HUDEP-2 (cell line): ENCODE results near the gene TMEM190.
A peak's percentile ranks its signal among the peaks of the same experiment; 100 is the strongest.

ENCODE experiments used
- DNase-seq, 76 experiments: peaks; one replicate each; lab custom pipeline; 2025; ENCODE audit not compliant: unreplicated experiment in 76 of 76; lab: John Stamatoyannopoulos, UW

TMEM190 gene

DNA sequence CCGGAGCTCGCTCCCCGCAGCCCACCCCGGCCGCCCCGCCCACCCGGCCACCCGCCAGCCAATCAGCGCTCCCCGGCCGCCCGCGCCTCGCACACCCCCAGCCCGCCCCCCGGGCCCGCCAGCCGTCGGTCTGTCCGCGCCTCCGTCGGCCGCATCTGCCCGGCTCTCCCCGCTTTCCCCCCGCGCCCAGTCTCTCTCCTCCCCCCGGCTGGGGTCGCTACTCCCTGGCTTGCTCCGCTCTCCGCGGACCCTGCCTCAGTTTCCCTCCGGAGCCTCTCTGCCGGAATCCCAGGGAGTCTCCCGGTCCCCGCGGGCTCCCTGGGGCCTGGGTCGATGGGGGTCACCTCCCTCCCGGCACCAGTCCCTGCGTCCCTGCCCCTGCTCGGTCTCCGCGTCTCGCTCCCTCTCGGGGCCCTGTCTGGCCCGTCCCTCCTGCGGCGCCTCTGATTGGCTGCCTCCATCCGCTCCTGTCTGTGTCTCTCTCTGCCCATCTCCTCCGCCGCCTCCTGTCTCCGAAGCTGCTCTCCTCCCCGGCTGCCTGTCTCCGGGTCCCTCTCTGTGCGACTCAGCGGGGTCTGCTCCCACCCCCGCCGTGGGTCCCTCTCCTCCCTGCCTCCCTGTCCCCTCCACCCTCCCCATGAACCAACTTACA, 6.8 kb upstream of the TMEM190 start:
- DNase-seq: peak in 16 of 76 experiments; percentile 14 to 42 (median 20)

DNA sequence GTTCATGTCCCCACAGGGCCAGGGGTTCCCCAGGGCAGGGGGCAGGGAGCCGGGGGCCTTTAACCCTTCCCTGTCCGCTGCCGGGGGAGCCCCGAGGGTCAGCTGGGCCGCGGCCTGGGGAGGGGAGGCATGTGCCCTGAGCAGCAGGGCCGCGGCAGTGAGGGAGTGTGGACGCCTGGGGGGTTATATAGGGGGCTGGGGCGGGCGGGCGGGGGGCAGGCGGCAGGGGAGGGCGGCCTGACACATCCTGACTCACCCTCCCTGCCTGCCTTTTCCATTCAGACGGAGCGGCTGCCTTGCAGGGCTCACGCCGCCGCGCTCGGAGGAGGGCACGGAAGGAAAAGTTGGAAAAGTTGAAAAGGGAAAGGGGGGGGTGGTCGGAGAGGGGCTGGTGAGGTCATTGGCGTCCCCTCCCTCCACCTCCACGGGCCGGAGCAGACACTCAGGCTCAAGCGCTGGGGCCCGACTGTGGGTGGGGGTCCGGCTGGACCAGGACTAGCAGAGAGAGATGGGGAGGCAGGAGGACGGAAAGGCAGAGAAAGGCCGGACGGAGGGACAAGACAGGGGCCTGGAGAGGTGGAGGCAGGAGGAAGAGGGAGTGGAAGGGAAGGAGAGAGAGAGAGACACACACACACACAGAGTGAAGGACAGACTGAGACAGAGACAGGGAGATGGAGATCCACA, 6.2 kb upstream of the TMEM190 start, which contains the start of gene IL11:
Gene IL11, minus strand, starts transcription at position 159 of the 684 bp plus-strand sequence. Its CDS starts 153 bp downstream, at position 6.
- no peak for DNase-seq

DNA sequence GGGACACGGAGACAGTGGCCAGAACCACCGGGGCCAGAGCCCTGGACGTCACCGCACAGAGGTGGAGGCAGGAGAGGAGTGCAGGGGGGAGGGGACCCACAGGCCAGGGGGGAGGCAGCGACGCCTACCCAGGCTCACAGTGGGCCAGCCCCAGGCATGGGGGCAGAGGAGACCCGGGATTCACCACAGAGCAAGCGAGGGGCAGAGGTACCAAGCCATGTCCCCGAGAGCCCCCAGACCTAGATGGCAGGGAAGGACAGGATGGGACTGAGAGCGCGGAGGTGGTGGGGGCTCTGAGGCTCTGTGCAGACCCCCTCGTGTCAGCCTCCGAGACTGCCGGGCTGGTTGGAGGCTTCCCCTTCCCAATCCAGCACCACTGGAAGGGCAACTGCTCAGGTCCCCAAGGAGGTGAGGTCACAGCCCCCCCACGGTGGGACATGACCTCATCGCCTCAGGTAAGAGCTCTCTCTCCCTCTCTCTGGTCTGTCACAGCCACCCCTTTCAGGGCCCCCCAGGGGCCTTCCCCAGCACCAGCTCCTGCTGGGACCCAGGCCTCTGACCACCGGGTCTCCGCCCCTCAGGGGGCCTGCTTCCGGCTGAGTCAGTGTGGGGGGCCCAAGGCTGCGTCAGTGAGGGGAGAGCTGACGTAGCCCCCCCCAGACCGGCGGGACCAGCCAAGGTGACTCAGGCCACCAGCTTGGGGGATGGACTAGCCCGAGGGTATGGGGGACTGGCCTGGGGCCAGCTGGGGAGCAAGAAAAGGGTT, 4.1 kb upstream of the TMEM190 start:
- no peak for DNase-seq

DNA sequence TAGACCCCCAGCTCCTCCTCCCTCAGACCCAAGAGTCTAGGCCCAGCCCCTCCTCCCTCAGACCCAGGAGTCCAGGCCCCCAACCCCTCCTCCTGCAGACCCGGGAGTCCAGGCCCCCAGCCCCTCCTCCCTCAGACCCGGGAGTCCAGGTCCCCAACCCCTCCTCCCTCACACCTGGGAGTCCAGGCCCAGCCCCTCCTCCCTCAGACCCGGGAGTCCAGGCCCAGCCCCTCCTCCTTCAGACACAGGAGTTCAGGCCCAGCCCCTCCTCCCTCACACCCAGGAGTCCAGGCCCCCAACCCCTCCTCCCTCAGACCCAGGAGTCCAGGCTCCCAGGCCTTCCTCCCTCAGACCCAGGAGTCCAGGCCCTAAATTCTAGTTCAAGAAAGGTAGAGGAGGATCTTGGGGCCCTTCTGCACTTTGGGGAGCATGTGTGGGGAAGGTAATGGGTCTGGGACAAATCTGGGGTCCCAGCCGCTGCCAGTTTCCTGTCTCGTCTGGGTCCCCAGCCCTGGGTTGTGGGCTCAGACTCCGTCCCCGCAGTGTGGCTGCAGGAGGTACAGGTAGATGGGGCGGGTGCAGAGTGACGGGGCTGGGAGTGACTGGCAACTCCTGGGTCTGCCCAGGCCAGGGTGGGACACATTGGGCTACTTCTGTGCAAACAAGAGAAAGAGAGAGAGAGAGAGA, 3.2 kb upstream of the TMEM190 start:
- DNase-seq: no peak

DNA sequence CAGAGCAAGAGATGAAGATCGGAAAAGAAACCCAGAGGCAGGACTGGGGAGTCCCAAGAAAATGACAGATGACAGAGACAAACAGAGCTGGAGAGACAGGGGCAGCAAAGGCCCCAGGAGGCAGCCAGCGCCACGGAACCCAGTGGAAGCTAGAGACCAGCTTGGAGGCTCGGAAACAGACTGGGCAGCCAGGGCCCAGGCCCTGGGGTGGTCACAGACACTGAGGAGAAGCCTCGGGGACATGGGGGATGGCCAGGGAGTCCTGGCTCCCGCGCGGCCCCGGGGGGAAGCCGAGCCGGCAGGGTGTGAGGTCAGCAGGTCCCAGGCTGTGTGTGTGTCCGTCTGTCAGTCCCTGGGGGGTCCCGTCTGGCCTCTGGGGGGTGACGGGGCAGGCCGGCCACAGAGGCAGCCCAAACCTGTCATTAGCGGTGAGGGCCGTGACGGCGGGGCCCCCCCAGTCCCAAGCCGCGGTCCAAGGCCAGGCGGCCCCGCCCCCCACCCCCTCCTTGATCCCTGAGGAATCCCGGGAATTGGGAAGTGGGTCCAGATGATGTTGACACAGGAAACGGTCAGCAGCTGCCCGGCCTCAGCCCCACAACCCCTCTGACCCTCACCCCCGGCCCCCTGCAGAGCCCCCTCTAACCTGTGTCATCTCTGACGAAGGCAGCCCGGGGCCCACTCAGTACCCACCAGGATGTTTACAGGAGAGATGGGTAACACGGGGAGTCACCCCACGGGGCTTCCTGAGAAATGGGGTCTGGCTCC, 2.5 kb upstream of the TMEM190 start:
- no peak for DNase-seq

DNA sequence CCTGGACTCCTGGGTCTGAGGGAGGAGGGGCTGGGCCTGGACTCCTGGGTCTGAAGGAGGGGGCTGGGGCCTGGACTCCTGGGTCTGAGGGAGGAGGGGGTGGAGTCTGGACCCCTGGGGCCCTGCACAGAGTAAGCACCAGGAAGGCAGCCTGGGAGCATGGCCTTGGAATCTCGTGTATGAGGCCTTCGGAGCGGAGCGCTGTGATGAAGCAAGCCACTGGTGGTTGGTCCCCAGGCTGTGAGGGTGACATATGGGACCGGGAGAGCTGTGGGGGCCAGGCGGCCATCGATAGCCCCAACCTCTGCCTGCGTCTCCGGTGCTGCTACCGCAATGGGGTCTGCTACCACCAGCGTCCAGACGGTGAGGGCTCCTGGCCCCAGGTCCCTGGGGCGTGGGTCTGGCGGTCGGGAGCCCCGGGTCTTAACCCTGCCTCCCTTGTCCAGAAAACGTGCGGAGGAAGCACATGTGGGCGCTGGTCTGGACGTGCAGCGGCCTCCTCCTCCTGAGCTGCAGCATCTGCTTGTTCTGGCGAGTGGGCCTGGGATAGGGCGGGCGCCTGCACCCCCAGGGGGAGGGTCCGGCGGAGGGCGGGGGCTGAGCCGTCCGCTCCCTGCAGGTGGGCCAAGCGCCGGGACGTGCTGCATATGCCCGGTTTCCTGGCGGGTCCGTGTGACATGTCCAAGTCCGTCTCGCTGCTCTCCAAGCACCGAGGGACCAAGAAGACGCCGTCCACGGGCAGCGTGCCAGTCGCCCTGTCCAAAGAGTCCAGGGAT, 918 bp downstream of the TMEM190 start:
- no peak for DNase-seq

DNA sequence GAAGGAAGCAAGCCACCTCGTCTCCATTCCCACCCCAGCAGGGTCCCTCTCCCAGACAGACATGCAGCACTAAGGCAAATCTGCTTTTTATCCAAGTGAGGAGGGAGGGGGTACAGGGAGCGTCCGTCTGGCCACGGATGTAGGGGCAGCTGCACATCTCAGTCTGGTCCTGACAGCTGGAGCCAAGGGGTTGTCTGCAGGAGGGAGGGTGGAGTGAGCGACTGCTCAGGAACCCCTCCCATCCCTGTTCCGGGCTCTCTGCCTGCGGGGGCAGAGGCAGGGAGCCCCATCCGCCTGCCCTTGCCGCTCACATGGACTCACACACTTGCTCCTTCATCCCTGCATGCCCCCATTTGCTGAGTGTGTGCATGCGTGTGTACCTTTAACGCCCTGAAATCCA, 2.5 kb downstream of the TMEM190 start:
- DNase-seq: no peak

DNA sequence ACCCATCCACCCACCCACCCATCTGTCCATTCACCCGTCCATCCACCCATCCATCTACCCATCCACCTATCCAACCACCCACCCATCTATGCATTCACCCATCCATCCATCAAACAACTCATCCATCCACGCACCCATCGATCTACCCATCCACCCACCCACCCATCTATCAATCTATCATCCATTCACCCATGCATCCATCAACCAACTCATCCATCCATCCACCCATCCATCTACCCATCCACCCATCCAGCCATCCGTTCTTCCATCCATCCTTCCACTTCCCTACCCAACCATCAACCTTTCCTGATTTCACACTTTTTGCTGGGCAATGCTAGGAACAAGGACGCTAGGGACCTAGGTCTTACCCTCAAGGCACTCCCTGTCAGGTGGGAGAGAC, 5.4 kb downstream of the TMEM190 start:
- DNase-seq: no peak

DNA sequence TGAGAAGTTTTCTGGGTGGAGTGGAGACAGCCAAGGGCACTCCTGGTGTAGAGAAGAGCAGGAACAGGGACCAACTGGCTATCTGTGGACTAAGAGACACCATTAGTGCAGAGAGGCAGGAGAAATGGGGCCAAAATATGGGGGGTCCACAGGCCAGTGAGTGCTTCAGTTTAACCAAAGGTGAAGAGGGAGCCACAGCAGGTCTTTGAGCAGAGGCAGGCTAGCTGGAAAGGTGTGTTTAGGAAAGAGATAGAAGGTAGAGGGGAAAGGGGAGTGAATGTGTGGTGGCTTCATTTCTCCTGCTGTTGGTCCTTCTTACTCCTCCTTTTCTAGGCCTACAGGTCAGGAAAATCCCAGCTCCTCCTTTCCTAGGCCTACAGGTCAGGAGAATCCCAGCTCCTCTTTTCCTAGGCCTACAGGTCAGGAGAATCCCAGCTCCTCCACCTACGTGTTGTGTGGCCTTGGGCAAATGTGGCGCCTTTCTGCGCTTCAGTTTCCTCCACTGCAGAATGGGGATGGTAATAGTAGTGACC, 6.0 kb downstream of the TMEM190 start:
- DNase-seq: no peak

DNA sequence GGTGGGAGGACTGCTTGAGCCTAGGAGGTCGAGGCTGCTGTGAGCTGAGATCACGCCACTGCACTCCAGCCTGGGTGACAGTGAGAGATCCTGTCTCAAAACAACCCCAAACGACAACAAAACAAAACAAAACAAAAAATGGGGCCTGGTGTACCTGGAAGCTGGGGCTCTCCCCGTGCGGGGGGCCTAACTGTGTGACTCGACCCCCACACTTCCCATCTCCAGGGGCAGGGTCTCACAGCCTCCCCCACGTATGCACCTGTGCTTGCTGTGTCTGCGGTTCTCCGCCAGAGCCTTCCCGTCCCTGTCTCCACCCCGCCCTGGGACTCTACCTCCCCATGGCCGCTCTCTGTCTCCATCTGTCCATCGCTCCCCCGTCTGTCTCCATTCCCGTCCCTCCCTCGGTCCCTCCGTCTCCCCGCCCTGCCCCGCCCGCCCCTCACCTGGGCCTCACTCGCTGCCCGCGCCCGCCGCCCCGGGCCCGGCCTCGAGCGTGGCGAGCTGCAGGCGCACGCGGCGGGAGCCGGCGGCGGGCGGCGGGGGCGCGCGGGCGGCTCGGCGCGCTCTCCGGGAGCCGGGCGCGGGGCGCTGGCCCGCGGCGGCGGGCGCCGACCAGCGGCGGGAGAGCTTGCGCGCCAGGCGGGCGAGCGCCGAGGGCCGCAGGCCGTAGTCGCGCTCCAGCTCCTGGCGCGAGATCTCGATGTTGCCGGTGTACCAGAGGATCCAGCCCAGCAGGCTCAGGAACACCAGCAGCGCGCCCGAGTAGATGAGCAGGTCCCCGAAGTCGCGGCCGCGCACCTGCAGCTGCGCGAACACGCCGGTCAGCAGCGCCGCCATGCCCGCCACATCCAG, 6.9 kb downstream of the TMEM190 start:
- peak in 45 of 76 experiments; percentile 12 to 72 (median 49) for DNase-seq

DNA sequence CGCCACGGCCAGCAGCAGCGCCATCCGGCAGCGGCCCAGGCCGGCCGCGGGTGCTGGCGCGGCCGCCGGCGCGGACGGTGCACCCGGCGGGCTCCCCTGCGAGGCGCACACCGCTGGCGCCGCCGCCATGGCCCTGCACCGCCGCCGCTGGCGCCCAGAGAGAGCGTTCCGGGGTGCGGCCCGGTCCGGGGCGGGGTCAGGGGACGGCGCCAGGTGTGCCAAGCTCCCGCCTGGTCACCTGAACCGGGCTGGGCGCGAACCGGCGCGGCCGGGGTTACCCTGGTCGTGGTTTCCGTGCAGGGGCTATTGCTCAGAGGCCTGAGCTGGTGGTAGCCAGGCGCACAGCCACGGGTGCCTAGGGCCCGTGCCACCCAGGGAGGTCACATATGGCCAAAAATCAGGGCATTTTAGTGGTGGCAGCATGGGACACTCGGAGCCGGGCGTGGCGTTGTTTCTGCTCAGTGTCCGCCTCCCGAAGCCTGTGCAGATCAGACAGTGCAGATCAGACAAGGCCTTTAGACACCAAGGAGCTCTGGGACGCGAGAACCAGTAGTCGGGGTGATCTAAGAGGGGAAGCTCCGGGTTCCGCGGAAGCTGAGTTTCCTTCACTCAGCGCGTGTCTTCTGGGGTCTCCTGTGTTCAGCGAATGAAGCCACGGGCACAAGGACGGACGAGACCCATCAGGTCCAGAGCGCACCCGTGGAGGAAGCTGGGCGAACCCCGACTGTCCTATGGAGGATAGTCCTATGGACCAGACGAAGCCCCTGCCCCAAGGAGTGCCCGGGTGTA, 7.7 kb downstream of the TMEM190 start, which contains the start of gene TMEM238:
Gene TMEM238, minus strand, starts transcription at position 162 of the 789 bp plus-strand sequence. Its CDS starts 33 bp downstream, at position 129.
- peak in 59 of 76 experiments; percentile 26 to 88 (median 56) for DNase-seq

DNA sequence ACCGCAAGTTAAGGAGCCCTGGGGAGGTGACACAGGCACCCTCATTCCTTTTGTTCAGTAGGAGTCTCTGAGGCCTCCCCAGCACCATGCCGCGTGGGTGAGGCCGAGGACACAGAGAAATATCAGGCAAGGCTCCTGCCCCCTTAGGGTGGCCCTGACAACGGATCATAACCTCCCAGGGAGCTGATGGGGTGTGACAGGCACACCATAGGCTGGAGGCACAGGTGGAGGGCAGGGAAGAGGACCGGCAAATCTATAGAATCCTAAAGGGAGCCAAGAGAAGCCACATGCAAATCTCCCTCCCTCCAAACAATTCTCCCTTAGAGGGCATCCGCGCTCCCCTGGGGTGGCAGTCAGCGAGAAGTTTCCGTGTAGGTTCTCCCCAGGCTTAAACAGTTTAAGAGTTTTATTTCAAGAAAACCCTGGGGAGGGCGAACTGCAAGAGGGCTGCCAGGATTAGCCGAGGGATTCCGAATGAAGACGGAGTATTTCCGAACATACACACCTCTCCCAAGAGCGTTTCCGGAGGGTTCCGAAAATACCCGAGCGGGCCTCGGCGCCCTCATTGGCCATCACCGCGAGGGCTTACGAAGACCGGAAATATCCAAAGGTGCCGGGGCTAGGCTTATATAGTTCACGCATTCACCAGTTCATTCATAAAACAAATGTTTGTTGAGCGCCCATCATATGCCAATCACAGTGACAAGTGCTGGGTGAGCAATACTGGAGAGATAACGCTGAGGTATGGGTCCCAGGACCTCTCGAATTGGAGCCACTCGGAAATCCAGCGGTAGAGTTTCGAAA, 8.5 kb downstream of the TMEM190 start:
- peak in 74 of 76 experiments; percentile 66 to 100 (median 96) for DNase-seq

DNA sequence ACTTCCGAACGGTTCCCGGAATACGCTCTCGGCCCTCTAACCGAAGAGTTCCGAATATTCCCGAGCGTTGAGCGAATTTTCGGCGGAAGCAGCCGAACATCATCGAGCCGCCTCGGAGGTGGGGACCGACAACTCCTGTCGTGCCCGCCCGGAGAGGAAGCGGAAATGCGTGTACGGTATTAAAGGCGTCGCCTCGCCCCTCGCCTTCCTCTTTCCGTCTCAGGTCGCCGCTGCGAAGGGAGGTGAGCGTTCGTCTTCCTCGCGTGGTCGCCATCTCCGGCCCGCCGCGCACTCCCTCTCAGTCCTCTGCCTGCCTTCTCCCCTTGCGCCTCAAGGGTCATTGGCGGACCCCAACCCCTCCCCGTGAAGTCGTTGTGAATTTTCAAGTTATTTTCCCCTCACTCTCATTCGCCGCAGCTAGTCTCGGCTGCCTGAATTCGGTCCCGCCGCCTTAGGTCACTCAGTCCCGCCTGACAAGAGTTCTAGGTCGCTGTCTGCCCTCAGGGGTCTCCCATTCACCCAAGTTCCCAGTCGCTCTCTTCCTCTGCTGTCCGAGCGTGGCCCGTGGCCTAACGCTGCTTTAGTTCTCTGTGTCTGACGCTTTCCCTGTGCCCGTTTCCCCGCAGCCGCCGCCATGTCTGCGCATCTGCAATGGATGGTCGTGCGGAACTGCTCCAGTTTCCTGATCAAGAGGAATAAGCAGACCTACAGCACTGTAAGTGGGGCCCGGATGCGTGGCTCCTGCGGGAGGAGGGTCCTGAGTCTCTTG, 9.3 kb downstream of the TMEM190 start, which contains the start of gene RPL28:
Gene RPL28, plus strand, starts transcription at position 209 of the 769 bp plus-strand sequence. Its CDS starts 426 bp downstream, at position 635.
- DNase-seq: peak in 75 of 76 experiments; percentile 81 to 100 (median 99)

DNA sequence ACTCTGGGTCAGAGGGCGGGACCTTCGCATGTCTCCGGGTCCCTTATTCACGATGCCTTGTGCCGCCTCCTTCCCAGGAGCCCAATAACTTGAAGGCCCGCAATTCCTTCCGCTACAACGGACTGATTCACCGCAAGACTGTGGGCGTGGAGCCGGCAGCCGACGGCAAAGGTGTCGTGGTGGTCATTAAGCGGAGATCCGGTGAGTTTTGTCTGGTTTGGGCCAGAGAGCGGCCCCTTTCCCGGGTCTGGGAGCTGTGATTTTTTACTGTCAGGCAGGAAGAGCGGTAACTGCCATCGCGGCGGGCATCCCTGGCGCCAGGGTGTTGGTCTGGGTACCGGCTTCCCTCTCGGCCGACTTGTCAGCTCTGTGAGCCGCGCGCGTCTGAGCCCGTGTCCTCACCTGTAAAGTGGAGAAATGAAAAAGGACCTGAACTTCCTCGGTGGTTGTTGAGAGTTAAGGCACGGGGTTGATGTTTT, 9.9 kb downstream of the TMEM190 start:
- no peak for DNase-seq

DNA sequence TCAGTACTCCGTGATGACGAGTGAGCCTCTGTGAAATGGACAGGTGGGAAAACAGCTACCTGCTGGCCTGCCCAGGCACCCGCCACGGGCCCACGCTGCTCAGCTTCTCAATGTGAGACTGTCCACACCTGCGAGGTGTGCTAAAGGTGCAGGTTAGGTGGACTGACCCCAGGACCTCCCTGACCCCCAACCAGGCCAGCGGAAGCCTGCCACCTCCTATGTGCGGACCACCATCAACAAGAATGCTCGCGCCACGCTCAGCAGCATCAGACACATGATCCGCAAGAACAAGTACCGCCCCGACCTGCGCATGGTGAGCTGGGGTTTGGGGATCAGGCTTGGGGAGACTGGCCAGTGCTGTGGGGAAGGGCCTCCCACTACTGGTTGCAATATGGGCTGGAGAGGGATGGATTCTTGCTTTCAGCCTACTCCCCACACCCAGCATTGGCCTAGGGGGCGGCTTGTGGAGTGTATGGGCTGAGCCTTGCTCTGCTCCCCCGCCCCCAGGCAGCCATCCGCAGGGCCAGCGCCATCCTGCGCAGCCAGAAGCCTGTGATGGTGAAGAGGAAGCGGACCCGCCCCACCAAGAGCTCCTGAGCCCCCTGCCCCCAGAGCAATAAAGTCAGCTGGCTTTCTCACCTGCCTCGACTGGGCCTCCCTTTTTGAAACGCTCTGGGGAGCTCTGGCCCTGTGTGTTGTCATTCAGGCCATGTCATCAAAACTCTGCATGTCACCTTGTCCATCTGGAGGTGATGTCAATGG, 11.3 kb downstream of the TMEM190 start:
- DNase-seq: no peak
